ENCODE results near the gene OBSCN. TPM values are rescaled to one million over a fixed set of nuclear protein-coding genes. Genes with fewer than 3 reads are reported as not detected.

Gene OBSCN
- total and polyA plus RNA-seq, 2 of the 13 experiments (the other 11 are each of a cell fraction or from before 2014, with no cell fraction given), result 0.20 TPM

DNA sequence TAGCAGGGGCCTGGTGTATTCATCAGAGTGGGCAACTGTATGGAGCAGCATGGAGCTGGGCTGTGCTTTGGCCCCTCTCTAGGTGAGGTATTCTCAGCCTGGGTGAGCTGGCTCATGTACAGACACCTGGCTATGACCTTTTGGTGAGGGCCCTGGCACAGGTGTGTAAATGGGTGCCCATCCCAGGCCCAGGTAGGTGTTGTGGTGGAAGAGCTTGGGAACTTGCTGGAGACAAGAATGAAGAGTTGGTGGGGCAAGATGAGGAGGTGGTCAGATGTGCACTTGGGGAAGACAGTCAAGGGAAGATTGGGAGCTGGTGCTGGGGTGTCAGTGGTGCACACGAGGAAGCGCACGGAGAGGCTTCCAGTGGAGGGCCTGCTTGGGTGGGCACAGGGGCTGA lies 103.2 kb downstream of the OBSCN start:
- H3K9me3 ChIP-seq (ENCODE audit: low read length), result peaks cover 28% of the 10 kb centered on the region
- WGBS (ENCODE audit: low lambda C conversion rate), result 14% methylated on average over 3 of the region's 3 CpGs
- H3K9ac ChIP-seq (ENCODE audit: insufficient read depth, low read depth, low read length), result no peak overlapping the region
- DNase-seq (ENCODE audit: low spot score), result no peak
- FAIRE-seq, result no peak
- in situ Hi-C loops (cut with HindIII; ENCODE audit: extremely low pct_ligation_motif_present, low pct_unique_long_range_greater_than_20kb) (no loop called here), intact Hi-C loops (cut with micrococcal nuclease; ENCODE audit: unreplicated experiment) (no loop called here)
- POLR2A ChIA-PET, result no interaction called here
- no peak overlapping the region for H2AFZ ChIP-seq (ENCODE audit: low read length)
- H3K4me3 ChIP-seq (replicated peaks in 1 of 3; ENCODE audit: insufficient read depth in 1 of 3, low read depth in 2 of 3, low read length in 3 of 3), result no peak overlapping the region
- CTCF ChIA-PET (ENCODE audit: low intra/inter-chr PET ratio, low total read pairs), result no interaction called here
- peaks cover 6 to 16% of the 10 kb centered on the region in 2 experiments; a peak in 3 of 5 replicates for H3K27me3 ChIP-seq (ENCODE audit: control insufficient read depth in 1 of 2, insufficient read depth in 2 of 2, low read length in 2 of 2)
- TF ChIP-seq PHF8 (CRISPR knock-in tag; IDR thresholded peaks at IDR 0.05) (no peak), DNMT1 (CRISPR knock-in tag; IDR thresholded peaks at IDR 0.05) (no peak), ZFY (CRISPR knock-in tag; IDR thresholded peaks at IDR 0.05) (no peak), SPEN (CRISPR knock-in tag; IDR thresholded peaks at IDR 0.05; ENCODE audit: low read depth) (no peak), ZNF124 (CRISPR knock-in tag; IDR thresholded peaks at IDR 0.05) (no peak), MAF1 (CRISPR knock-in tag; IDR thresholded peaks at IDR 0.05; ENCODE audit: borderline replicate concordance) (no peak), RNF2 (conservative IDR thresholded peaks at IDR 0.05; ENCODE audit: low read depth) (no peak), GATA4 (IDR thresholded peaks at IDR 0.05; ENCODE audit: borderline replicate concordance, low read depth) (no peak), FOXP4 (CRISPR knock-in tag; IDR thresholded peaks at IDR 0.05) (no peak), SMARCE1 (IDR thresholded peaks at IDR 0.05; ENCODE audit: borderline replicate concordance) (no peak), CBFB (CRISPR knock-in tag; IDR thresholded peaks at IDR 0.05) (no peak)
- H3K4me2 ChIP-seq (ENCODE audit: low read depth, low read length), result no peak overlapping the region
- H3K4me1 ChIP-seq (ENCODE audit: insufficient read depth, low read length), result no peaks in the 10 kb centered on the region
- no peaks in the 10 kb centered on the region for H3K36me3 ChIP-seq (replicated peaks in 1 of 2; ENCODE audit: control insufficient read depth in 1 of 2, insufficient read depth in 2 of 2, low read length in 2 of 2)
- no peak for ATAC-seq
- no peaks in the 10 kb centered on the region for H4K20me1 ChIP-seq (ENCODE audit: insufficient read depth, low read length)
- H3K27ac ChIP-seq (ENCODE audit: extremely low read length, insufficient read depth, low read length), result no peak overlapping the region
- BruUV-seq (replicated peaks), result no TSS peak
- no peaks in the 10 kb centered on the region for H3K79me2 ChIP-seq (ENCODE audit: insufficient read depth, low read length)
